HEK293 (cell line): Measurements from ENCODE around the gene GNG12.

Experiments
- CTCF ChIA-PET: fragments of 350-600 bp; formaldehyde crosslinking; extraction: SDS; loops from one replicate; lab custom pipeline; 2021; ENCODE audit warnings: antibody characterized with exemption; lab: Yijun Ruan, JAX
- POLR2A ChIA-PET: fragments of 300-600 bp; formaldehyde crosslinking; extraction: SDS; loops from one replicate; lab custom pipeline; 2020; ENCODE audit warnings: antibody characterized with exemption, inconsistent platforms; lab: Yijun Ruan, JAX
- H3K27ac ChIP-seq: fragments of 200-500 bp; sonication (Bioruptor generic); 2 replicates; pipeline ENCODE4 v1.5.1; 2014; ENCODE audit warnings: low read depth, low read length, control low read depth, inconsistent platforms; ENCODE audit errors: extremely low read depth
- H3K36me3 ChIP-seq, 2 experiments: fragments of 200-500 bp in 1 of 2; sonication (Bioruptor generic) in 1 of 2; 1 replicate in 1 of 2; 2 replicates in 1 of 2; pipeline ENCODE4 v1.5.1; 2014 to 2017; ENCODE audit warnings: inconsistent platforms in 2 of 2, low read length in 2 of 2; ENCODE audit not compliant: control insufficient read depth in 2 of 2, insufficient read depth in 1 of 2
- H3K4me1 ChIP-seq: fragments of 200-500 bp; sonication (Bioruptor generic); 2 replicates; pipeline ENCODE4 v1.5.1; 2014; ENCODE audit warnings: mild to moderate bottlenecking, low read length, inconsistent platforms; ENCODE audit not compliant: control insufficient read depth, insufficient read depth
- H3K4me3 ChIP-seq: 2 replicates; pipeline ENCODE4 v1.5.1; 2011; ENCODE audit warnings: low read depth, mild to moderate bottlenecking, control low read depth, low read length, moderate library complexity
- H3K9me3 ChIP-seq: fragments of 200-500 bp; sonication (Bioruptor generic); 2 replicates; pipeline ENCODE4 v1.5.1; 2014; ENCODE audit warnings: low read depth, low read length, inconsistent platforms; ENCODE audit not compliant: control insufficient read depth, insufficient read depth
- EGR2 ChIP-seq: fragments of 450-650 bp; formaldehyde crosslinking; IDR thresholded peaks from 2 replicates; pipeline ENCODE4 v1.5.1; 2016; ENCODE audit warnings: low read depth, missing biosample characterization, missing genetic modification characterization
- GLIS2 ChIP-seq: fragments of 450-650 bp; formaldehyde crosslinking; IDR thresholded peaks from 2 replicates; pipeline ENCODE4 v1.5.1; 2016; ENCODE audit warnings: missing biosample characterization, missing genetic modification characterization
- KLF16 ChIP-seq: fragments of 450-650 bp; formaldehyde crosslinking; IDR thresholded peaks from 2 replicates; pipeline ENCODE4 v1.5.1; 2017; ENCODE audit warnings: missing biosample characterization, missing genetic modification characterization
- KLF9 ChIP-seq: fragments of 450-650 bp; formaldehyde crosslinking; IDR thresholded peaks from 2 replicates; pipeline ENCODE4 v1.5.1; 2016; ENCODE audit warnings: missing biosample characterization, missing genetic modification characterization, low read depth
- RBAK ChIP-seq: fragments of 450-650 bp; formaldehyde crosslinking; IDR thresholded peaks from 2 replicates; pipeline ENCODE4 v1.5.1; 2016; ENCODE audit warnings: missing biosample characterization, missing genetic modification characterization
- SALL2 ChIP-seq: fragments of 450-650 bp; formaldehyde crosslinking; IDR thresholded peaks from 2 replicates; pipeline ENCODE4 v1.5.0; 2017; ENCODE audit warnings: missing biosample characterization, mild to moderate bottlenecking, missing genetic modification characterization, borderline replicate concordance
- SP3 ChIP-seq: fragments of 450-650 bp; formaldehyde crosslinking; IDR thresholded peaks from 2 replicates; pipeline ENCODE4 v1.5.1; 2016; ENCODE audit warnings: missing biosample characterization, missing genetic modification characterization
- TRIM28 ChIP-seq: IDR thresholded peaks from 2 replicates; pipeline ENCODE4 v1.6.1; 2011; ENCODE audit warnings: low read length, control low read depth, borderline replicate concordance
- WT1 ChIP-seq: fragments of 450-650 bp; formaldehyde crosslinking; IDR thresholded peaks from 2 replicates; pipeline ENCODE4 v1.5.1; 2016; ENCODE audit warnings: missing biosample characterization, missing genetic modification characterization
- ZBTB17 ChIP-seq: fragments of 450-650 bp; formaldehyde crosslinking; IDR thresholded peaks from 2 replicates; pipeline ENCODE4 v1.5.1; 2016; ENCODE audit warnings: missing biosample characterization, missing genetic modification characterization
- ZBTB21 ChIP-seq: fragments of 450-650 bp; formaldehyde crosslinking; IDR thresholded peaks from 2 replicates; pipeline ENCODE4 v1.5.1; 2017; ENCODE audit warnings: missing biosample characterization, missing genetic modification characterization
- ZBTB48 ChIP-seq: fragments of 450-650 bp; formaldehyde crosslinking; IDR thresholded peaks from 2 replicates; pipeline ENCODE4 v1.5.1; 2016; ENCODE audit warnings: missing biosample characterization, missing genetic modification characterization
- ZEB2 ChIP-seq: fragments of 450-650 bp; formaldehyde crosslinking; IDR thresholded peaks from 2 replicates; pipeline ENCODE4 v1.5.1; 2016; ENCODE audit warnings: missing biosample characterization, missing genetic modification characterization
- ZFHX2 ChIP-seq: fragments of 450-650 bp; formaldehyde crosslinking; conservative IDR thresholded peaks from 2 replicates; pipeline ENCODE4 v1.5.1; 2016; ENCODE audit warnings: missing biosample characterization, missing genetic modification characterization
- ZFP3 ChIP-seq: fragments of 450-650 bp; formaldehyde crosslinking; IDR thresholded peaks from 2 replicates; pipeline ENCODE4 v1.5.1; 2016; ENCODE audit warnings: low read depth, missing biosample characterization, missing genetic modification characterization
- ZFP37 ChIP-seq: fragments of 450-650 bp; formaldehyde crosslinking; IDR thresholded peaks from 2 replicates; pipeline ENCODE4 v1.5.1; 2016; ENCODE audit warnings: missing biosample characterization, missing genetic modification characterization
- ZFP41 ChIP-seq: fragments of 450-650 bp; formaldehyde crosslinking; IDR thresholded peaks from 2 replicates; pipeline ENCODE4 v1.5.1; 2016; ENCODE audit warnings: missing biosample characterization, missing genetic modification characterization, borderline replicate concordance
- ZNF138 ChIP-seq: fragments of 450-650 bp; formaldehyde crosslinking; IDR thresholded peaks from 2 replicates; pipeline ENCODE4 v1.5.1; 2016; ENCODE audit warnings: missing biosample characterization, missing genetic modification characterization, borderline replicate concordance
- ZNF140 ChIP-seq: fragments of 450-650 bp; formaldehyde crosslinking; IDR thresholded peaks from 2 replicates; pipeline ENCODE4 v1.5.1; 2016; ENCODE audit warnings: missing biosample characterization, missing genetic modification characterization
- ZNF16 ChIP-seq: fragments of 450-650 bp; formaldehyde crosslinking; IDR thresholded peaks from 2 replicates; pipeline ENCODE4 v1.5.1; 2016; ENCODE audit warnings: low read depth, missing biosample characterization, missing genetic modification characterization
- ZNF302 ChIP-seq: fragments of 450-650 bp; formaldehyde crosslinking; IDR thresholded peaks from 2 replicates; pipeline ENCODE4 v1.5.1; 2016; ENCODE audit warnings: missing biosample characterization, missing genetic modification characterization, low read depth
- ZNF335 ChIP-seq: fragments of 450-650 bp; formaldehyde crosslinking; conservative IDR thresholded peaks from 2 replicates; pipeline ENCODE4 v1.5.1; 2016; ENCODE audit warnings: missing biosample characterization, missing genetic modification characterization
- ZNF426 ChIP-seq: fragments of 450-650 bp; formaldehyde crosslinking; IDR thresholded peaks from 2 replicates; pipeline ENCODE4 v1.5.1; 2017; ENCODE audit warnings: missing biosample characterization, missing genetic modification characterization, mild to moderate bottlenecking, inconsistent platforms, moderate library complexity
- ZNF433 ChIP-seq: fragments of 450-650 bp; formaldehyde crosslinking; IDR thresholded peaks from 2 replicates; pipeline ENCODE4 v1.5.1; 2016; ENCODE audit warnings: missing biosample characterization, missing genetic modification characterization, low read depth
- ZNF48 ChIP-seq: fragments of 450-650 bp; formaldehyde crosslinking; IDR thresholded peaks from 2 replicates; pipeline ENCODE4 v1.5.1; 2016; ENCODE audit warnings: missing biosample characterization, missing genetic modification characterization
- ZNF514 ChIP-seq: fragments of 450-650 bp; formaldehyde crosslinking; IDR thresholded peaks from 2 replicates; pipeline ENCODE4 v1.5.1; 2016; ENCODE audit warnings: missing biosample characterization, missing genetic modification characterization
- ZNF529 ChIP-seq: fragments of 450-650 bp; formaldehyde crosslinking; IDR thresholded peaks from 2 replicates; pipeline ENCODE4 v1.5.1; 2017; ENCODE audit warnings: missing genetic modification characterization, missing biosample characterization; ENCODE audit not compliant: insufficient replicate concordance
- ZNF530 ChIP-seq: fragments of 450-650 bp; formaldehyde crosslinking; IDR thresholded peaks from 2 replicates; pipeline ENCODE4 v1.5.1; 2016; ENCODE audit warnings: low read depth, missing biosample characterization, missing genetic modification characterization
- ZNF555 ChIP-seq: fragments of 450-650 bp; formaldehyde crosslinking; conservative IDR thresholded peaks from 2 replicates; pipeline ENCODE4 v1.5.1; 2017; ENCODE audit warnings: missing biosample characterization, mild to moderate bottlenecking, missing genetic modification characterization, inconsistent platforms
- TF ChIP-seq, protein P1 (sequence below): fragments of 450-650 bp; formaldehyde crosslinking; IDR thresholded peaks from 2 replicates; pipeline ENCODE4; 2016; ENCODE audit warnings: missing biosample characterization, missing genetic modification characterization
- TF ChIP-seq, protein P2 (sequence below): fragments of 450-650 bp; formaldehyde crosslinking; IDR thresholded peaks from 2 replicates; pipeline ENCODE4 v1.5.1; 2017; ENCODE audit warnings: missing biosample characterization, missing genetic modification characterization
- TF ChIP-seq, protein P3 (sequence below): fragments of 450-650 bp; formaldehyde crosslinking; IDR thresholded peaks from 2 replicates; pipeline ENCODE4 v1.5.1; 2017; ENCODE audit warnings: missing biosample characterization, missing genetic modification characterization
- TF ChIP-seq, protein P4 (sequence below): fragments of 450-650 bp; formaldehyde crosslinking; IDR thresholded peaks from 2 replicates; pipeline ENCODE4 v1.5.1; 2016; ENCODE audit warnings: missing biosample characterization, missing genetic modification characterization

The GNG12 gene

DNA sequence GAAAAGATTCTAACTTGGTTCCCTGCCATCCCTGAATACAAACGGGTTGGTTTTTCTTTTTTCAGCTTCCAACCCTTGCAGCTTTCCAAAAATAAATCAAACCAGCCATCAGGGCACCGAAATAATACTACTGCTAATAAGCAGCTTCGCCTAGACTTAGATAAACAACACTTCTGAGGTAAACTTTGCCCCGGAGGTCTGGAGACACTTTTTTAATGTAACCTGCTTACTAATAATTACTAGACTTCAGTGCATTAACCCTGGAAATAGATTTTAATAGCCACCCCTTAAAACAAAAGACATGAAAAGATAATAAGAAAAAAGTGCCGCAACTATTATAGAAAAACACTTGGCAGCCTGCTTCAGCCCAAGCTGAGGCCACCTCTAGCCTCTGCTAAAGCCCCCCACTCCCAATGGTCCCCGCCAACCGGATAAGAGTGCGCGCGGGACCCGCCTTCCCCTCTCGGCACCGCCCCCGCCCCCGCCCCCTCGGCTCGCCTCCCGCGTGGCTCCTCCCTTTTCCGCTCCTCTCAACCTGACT lies 148.7 kb downstream of the GNG12 start (continued):
- no peak for TF ChIP-seq ZNF555 (tag by site-specific recombination)
- TF ChIP-seq ZBTB48 (tag by site-specific recombination), result no peak
- no peak for TF ChIP-seq SALL2 (tag by site-specific recombination)
- TF ChIP-seq ZNF16 (tag by site-specific recombination), result no peak
- TF ChIP-seq ZEB2, result no peak
- TF ChIP-seq GLIS2 (tag by site-specific recombination), result peak; percentile 96; the same call in 1 of the 2 replicates
- TF ChIP-seq, protein P1, sequence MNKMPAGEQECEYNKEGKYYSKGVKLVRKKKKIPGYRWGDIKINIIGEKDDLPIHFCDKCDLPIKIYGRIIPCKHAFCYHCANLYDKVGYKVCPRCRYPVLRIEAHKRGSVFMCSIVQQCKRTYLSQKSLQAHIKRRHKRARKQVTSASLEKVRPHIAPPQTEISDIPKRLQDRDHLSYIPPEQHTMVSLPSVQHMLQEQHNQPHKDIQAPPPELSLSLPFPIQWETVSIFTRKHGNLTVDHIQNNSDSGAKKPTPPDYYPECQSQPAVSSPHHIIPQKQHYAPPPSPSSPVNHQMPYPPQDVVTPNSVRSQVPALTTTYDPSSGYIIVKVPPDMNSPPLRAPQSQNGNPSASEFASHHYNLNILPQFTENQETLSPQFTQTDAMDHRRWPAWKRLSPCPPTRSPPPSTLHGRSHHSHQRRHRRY (tag by site-specific recombination), result no peak
- no peak for TF ChIP-seq TRIM28
- TF ChIP-seq, protein P2, sequence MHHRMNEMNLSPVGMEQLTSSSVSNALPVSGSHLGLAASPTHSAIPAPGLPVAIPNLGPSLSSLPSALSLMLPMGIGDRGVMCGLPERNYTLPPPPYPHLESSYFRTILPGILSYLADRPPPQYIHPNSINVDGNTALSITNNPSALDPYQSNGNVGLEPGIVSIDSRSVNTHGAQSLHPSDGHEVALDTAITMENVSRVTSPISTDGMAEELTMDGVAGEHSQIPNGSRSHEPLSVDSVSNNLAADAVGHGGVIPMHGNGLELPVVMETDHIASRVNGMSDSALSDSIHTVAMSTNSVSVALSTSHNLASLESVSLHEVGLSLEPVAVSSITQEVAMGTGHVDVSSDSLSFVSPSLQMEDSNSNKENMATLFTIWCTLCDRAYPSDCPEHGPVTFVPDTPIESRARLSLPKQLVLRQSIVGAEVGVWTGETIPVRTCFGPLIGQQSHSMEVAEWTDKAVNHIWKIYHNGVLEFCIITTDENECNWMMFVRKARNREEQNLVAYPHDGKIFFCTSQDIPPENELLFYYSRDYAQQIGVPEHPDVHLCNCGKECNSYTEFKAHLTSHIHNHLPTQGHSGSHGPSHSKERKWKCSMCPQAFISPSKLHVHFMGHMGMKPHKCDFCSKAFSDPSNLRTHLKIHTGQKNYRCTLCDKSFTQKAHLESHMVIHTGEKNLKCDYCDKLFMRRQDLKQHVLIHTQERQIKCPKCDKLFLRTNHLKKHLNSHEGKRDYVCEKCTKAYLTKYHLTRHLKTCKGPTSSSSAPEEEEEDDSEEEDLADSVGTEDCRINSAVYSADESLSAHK, result 0 out of 2 replicates have a peak, but pooled peaks have one; percentile 25
- TF ChIP-seq ZBTB17, result no peak
- no peak for TF ChIP-seq ZNF426
- peak; percentile 75 for TF ChIP-seq ZFP3 (tag by site-specific recombination)
- TF ChIP-seq KLF16 (tag by site-specific recombination), result peak; percentile 13; the same call in 1 of the 2 replicates
- no peak for TF ChIP-seq ZNF530 (tag by site-specific recombination)
- peak; percentile 91 for TF ChIP-seq KLF9 (tag by site-specific recombination)
- TF ChIP-seq ZNF48 (tag by site-specific recombination), result no peak
- TF ChIP-seq ZNF302 (tag by site-specific recombination), result no peak
- TF ChIP-seq, protein P3, sequence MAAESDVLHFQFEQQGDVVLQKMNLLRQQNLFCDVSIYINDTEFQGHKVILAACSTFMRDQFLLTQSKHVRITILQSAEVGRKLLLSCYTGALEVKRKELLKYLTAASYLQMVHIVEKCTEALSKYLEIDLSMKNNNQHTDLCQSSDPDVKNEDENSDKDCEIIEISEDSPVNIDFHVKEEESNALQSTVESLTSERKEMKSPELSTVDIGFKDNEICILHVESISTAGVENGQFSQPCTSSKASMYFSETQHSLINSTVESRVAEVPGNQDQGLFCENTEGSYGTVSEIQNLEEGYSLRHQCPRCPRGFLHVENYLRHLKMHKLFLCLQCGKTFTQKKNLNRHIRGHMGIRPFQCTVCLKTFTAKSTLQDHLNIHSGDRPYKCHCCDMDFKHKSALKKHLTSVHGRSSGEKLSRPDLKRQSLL (tag by site-specific recombination), result 0 out of 2 replicates have a peak, but pooled peaks have one; percentile 21
- TF ChIP-seq ZNF335 (tag by site-specific recombination), result peak; percentile 55

DNA sequence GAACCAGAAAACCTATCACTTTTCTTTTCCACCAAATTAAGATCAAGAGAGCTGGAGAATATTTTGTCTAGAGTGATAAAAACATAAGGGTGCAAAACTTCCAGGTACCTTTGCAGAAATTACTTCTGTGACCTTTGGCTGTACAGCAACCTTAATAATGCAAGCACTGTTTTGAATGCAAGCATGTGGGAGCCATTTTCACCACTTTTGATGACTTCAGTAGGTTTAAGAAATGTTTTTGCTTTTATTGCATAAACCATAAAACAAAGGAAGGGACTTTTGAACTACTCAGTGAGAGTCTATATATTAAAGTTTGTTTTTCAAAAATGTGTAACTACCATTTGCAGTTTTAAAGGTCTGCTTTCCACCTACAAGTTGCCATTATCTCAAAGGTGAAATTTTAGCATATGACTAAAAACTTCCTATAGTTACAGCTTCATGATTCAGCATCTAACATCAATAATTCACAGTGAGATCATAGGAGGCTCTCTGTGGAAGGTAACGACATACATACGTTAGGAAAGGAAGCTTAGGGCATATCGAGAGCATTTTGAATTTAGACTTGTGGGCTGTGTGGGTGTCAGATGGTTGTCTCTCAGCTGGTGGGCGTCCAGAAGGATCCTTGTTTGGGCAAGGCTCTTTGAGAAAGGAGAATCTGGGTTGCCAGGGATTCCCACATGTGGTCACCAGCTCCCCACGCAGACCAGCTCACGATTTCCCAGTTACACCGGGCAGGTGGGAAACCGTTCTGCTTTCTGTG lies 149.3 kb downstream of the GNG12 start:
- H3K27ac ChIP-seq, result peak overlapping the region; percentile 55; the same call in 1 of the 2 replicates
- CTCF ChIA-PET, result interaction anchor here (0.7 to 4.9 kb wide), 11 partner anchors 17 to 682 kb away, joined by 3 to 41 read pairs (median 4); no protein-coding TSS in a partner anchor
- H3K9me3 ChIP-seq, result no peaks in the 10 kb centered on the region
- POLR2A ChIA-PET, result interaction anchor here (1.5 to 4.8 kb wide), 15 partner anchors 9 to 149 kb away, joined by 4 to 77 read pairs (median 10); no protein-coding TSS in a partner anchor
- peaks cover 8% of the 10 kb centered on the region; the same call in 1 of the 2 replicates for H3K4me1 ChIP-seq
- peaks cover 9 to 25% of the 10 kb centered on the region in 2 experiments; a peak in 2 of 3 replicates for H3K36me3 ChIP-seq
- H3K4me3 ChIP-seq, result peak overlapping the region; percentile 25
- TF ChIP-seq RBAK, result no peak
- TF ChIP-seq ZNF138 (tag by site-specific recombination), result no peak
- no peak for TF ChIP-seq ZFP41 (tag by site-specific recombination)
- TF ChIP-seq EGR2 (tag by site-specific recombination), result peak; percentile 96
- peak; percentile 98 for TF ChIP-seq ZFHX2 (tag by site-specific recombination)
- 0 out of 2 replicates have a peak, but pooled peaks have one; percentile 21 for TF ChIP-seq ZFP37
- no peak for TF ChIP-seq SP3 (tag by site-specific recombination)
- peak; percentile 80 for TF ChIP-seq ZBTB48 (tag by site-specific recombination)
- TF ChIP-seq ZNF140 (tag by site-specific recombination), result no peak
- TF ChIP-seq ZNF433 (tag by site-specific recombination), result no peak
- TF ChIP-seq, protein P4, sequence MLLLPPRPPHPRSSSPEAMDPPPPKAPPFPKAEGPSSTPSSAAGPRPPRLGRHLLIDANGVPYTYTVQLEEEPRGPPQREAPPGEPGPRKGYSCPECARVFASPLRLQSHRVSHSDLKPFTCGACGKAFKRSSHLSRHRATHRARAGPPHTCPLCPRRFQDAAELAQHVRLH (tag by site-specific recombination), result no peak
- TF ChIP-seq ZBTB21 (tag by site-specific recombination), result peak; percentile 57
- no peak for TF ChIP-seq WT1 (tag by site-specific recombination)
- TF ChIP-seq ZNF514 (tag by site-specific recombination), result no peak
- TF ChIP-seq ZNF529, result no peak
